ENCODE measurements around the gene AP3B1. TPM values are rescaled to one million over a fixed set of nuclear protein-coding genes. Genes with fewer than 3 reads are reported as not detected.

The AP3B1 gene
- total RNA-seq, 4 donors from 2014 or later = 31.2 to 42.1 (median 36.2) TPM

GRCh38 chr5:78277715-78278114, 16.8 kb downstream of the AP3B1 start:
- H3K36me3 ChIP-seq = no peaks in the 10 kb centered on the region
- intact Hi-C loops (cut with DNase I) = no loop called here
- TF ChIP-seq, protein P1, sequence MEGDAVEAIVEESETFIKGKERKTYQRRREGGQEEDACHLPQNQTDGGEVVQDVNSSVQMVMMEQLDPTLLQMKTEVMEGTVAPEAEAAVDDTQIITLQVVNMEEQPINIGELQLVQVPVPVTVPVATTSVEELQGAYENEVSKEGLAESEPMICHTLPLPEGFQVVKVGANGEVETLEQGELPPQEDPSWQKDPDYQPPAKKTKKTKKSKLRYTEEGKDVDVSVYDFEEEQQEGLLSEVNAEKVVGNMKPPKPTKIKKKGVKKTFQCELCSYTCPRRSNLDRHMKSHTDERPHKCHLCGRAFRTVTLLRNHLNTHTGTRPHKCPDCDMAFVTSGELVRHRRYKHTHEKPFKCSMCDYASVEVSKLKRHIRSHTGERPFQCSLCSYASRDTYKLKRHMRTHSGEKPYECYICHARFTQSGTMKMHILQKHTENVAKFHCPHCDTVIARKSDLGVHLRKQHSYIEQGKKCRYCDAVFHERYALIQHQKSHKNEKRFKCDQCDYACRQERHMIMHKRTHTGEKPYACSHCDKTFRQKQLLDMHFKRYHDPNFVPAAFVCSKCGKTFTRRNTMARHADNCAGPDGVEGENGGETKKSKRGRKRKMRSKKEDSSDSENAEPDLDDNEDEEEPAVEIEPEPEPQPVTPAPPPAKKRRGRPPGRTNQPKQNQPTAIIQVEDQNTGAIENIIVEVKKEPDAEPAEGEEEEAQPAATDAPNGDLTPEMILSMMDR (IDR thresholded peaks at IDR 0.05) = no peak
- no peak for TF ChIP-seq POLR2AphosphoS5 (IDR thresholded peaks at IDR 0.05)
- TF ChIP-seq EP300 (IDR thresholded peaks at IDR 0.05) = no peak
- no peak for TF ChIP-seq POLR2A (IDR thresholded peaks at IDR 0.05; ENCODE audit: low read depth)

DNA sequence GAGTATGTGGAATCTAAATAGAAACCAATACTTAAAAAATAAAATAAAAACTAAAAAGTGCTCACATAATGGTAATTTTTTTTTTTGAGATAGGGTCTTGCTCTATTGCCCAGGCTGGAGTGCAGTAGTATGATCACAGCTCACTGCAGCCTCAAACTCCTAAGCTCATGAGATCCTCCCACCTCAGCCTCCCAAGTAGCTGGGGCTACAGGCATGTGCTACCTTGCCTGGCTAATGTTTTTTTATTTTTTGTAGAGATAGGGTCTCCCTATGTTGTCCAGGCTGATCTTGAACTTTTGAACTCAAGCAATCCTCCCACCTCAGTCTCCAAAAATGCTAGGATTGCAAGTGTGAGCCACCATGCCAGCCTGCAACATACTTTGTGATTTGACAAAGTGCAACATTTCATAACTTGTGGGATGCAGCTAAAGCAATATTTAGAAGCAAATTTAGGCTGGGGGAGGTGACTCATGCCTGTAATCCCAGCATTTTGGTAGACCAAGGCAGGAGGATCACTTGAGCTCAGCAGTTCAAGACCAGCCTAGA, 18.4 kb downstream of the AP3B1 start:
- TF ChIP-seq POLR2AphosphoS5 (IDR thresholded peaks at IDR 0.05) (no peak), EP300 (IDR thresholded peaks at IDR 0.05) (no peak), POLR2A (IDR thresholded peaks at IDR 0.05; ENCODE audit: low read depth) (no peak)
- TF ChIP-seq, protein P1 (IDR thresholded peaks at IDR 0.05) = no peak
- DNase-seq (ENCODE audit: extremely low spot score) = no peak
- Histone ChIP-seq H3K27me3 (no peaks in the 10 kb centered on the region), H3K9me3 (no peaks in the 10 kb centered on the region), H3K36me3 (no peaks in the 10 kb centered on the region), H3K4me3 (no peak overlapping the region), H3K4me1 (peaks cover 8 to 18% (median 9%) of the 10 kb centered on the region in 4 donors), H3K27ac (replicated peaks in 1 of 4) (no peak overlapping the region)
- intact Hi-C loops (cut with DNase I) = no loop called here

More at GRCh38 chr5:78277715-78278114, 16.8 kb downstream of the AP3B1 start:
- no peak overlapping the region for H3K4me3 ChIP-seq
- no peak for DNase-seq (ENCODE audit: extremely low spot score)
- H3K4me1 ChIP-seq = peaks cover 8 to 18% (median 9%) of the 10 kb centered on the region in 4 donors
- no peaks in the 10 kb centered on the region for H3K27me3 ChIP-seq
- 96% methylated on average over 1 of the region's 1 CpG for WGBS
- H3K9me3 ChIP-seq = no peaks in the 10 kb centered on the region
- no peak overlapping the region for H3K27ac ChIP-seq (replicated peaks in 1 of 4)

DNA sequence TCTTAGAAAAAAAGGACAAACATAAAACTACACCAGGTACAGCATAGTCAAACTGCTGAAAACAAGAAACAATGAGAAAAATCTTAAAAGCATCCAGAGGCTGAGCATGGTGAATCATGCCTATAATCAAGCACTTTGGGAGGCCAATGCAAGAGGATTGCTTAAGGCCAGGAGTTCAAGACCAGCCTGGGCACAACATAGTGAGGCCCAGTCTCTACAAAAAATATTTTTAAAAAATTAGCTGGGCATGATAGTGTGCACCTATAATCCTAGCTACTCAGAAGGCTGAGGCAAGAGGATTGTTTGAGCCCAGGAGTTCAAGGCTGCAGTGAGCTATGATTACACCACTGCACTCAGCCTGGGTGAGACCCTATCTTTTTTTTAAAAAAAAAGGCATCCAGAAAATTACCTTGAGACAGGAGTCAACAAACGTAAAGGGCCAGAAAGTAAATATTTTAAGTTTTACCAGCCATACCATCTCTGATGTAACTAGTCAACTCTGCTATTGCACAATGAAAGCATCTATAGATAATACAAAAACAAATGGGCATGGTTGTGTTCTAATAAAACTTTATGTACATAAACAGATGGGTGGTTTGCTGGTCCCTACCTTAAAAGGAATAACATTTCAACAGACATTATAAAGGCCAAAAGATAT, 19.8 kb downstream of the AP3B1 start:
- H3K4me3 ChIP-seq = no peak overlapping the region
- no peak overlapping the region for H3K27ac ChIP-seq (replicated peaks in 1 of 4)
- H3K9me3 ChIP-seq = no peaks in the 10 kb centered on the region
- DNase-seq (ENCODE audit: extremely low spot score) = no peak
- TF ChIP-seq EP300 (IDR thresholded peaks at IDR 0.05) (no peak), POLR2AphosphoS5 (IDR thresholded peaks at IDR 0.05) (no peak), POLR2A (IDR thresholded peaks at IDR 0.05; ENCODE audit: low read depth) (no peak)
- TF ChIP-seq, protein P1 (IDR thresholded peaks at IDR 0.05) = no peak
- intact Hi-C loops (cut with DNase I) = no loop called here
- peaks cover 8 to 18% (median 9%) of the 10 kb centered on the region in 4 donors for H3K4me1 ChIP-seq
- H3K27me3 ChIP-seq = no peaks in the 10 kb centered on the region
- no peaks in the 10 kb centered on the region for H3K36me3 ChIP-seq
- 87% methylated on average over 1 of the region's 1 CpG for WGBS

- TF ChIP-seq POLR2AphosphoS5 (IDR thresholded peaks at IDR 0.05) = no peak
- no peak for TF ChIP-seq POLR2A (IDR thresholded peaks at IDR 0.05; ENCODE audit: low read depth)
- no peaks in the 10 kb centered on the region for H3K36me3 ChIP-seq
- 59% methylated on average over 1 of the region's 1 CpG for WGBS
- H3K27me3 ChIP-seq = no peaks in the 10 kb centered on the region
- no peak overlapping the region for H3K4me3 ChIP-seq
- intact Hi-C loops (cut with DNase I) = no loop called here
- no peak for DNase-seq (ENCODE audit: extremely low spot score)
- peaks cover 8 to 18% (median 14%) of the 10 kb centered on the region in 4 donors for H3K4me1 ChIP-seq
- H3K27ac ChIP-seq (replicated peaks in 1 of 4) = no peak overlapping the region
- no peaks in the 10 kb centered on the region for H3K9me3 ChIP-seq
These were observed 21.1 kb downstream of the AP3B1 start for GRCh38 chr5:78273436-78273835.

GRCh38 chr5:78271766-78272165, 22.7 kb downstream of the AP3B1 start:
- Histone ChIP-seq H3K9me3 (no peaks in the 10 kb centered on the region), H3K4me1 (peaks cover 8 to 18% (median 11%) of the 10 kb centered on the region in 4 donors), H3K27ac (replicated peaks in 1 of 4) (no peak overlapping the region), H3K27me3 (no peaks in the 10 kb centered on the region), H3K4me3 (no peak overlapping the region), H3K36me3 (no peaks in the 10 kb centered on the region)
- TF ChIP-seq POLR2AphosphoS5 (IDR thresholded peaks at IDR 0.05) (no peak), EP300 (IDR thresholded peaks at IDR 0.05) (no peak), POLR2A (IDR thresholded peaks at IDR 0.05; ENCODE audit: low read depth) (no peak)
- TF ChIP-seq, protein P1 (IDR thresholded peaks at IDR 0.05) = no peak
- 91% methylated on average over 4 of the region's 4 CpGs for WGBS
- DNase-seq (ENCODE audit: extremely low spot score) = no peak
- intact Hi-C loops (cut with DNase I) = no loop called here
